HepG2 (cell line): Measurements from ENCODE around the gene IRF5. TPM values are rescaled to one million over a fixed set of nuclear protein-coding genes. Genes with fewer than 3 reads are reported as not detected.

Experiments
- ATAC-seq: fragments of 200-7000 bp; cut with Tn5 transposase; 3 replicates; pipeline ENCODE4 v1.9.1; 2020; ENCODE audit warnings: mild to moderate bottlenecking, moderate library complexity
- BruUV-seq: library from RNA; stranded (reverse); fragments of 400-500 nt; replicated peaks from 2 replicates; lab custom pipeline; 2021; lab: Mats Ljungman, UMichigan
- CTCF ChIA-PET: fragments of 300-600 bp; formaldehyde crosslinking; extraction: SDS; loops from one replicate; lab custom pipeline; 2021; ENCODE audit warnings: low total read pairs, inconsistent platforms, low intra/inter-chr PET ratio; lab: Yijun Ruan, JAX
- POLR2A ChIA-PET: fragments of 350-600 bp; sonication (Branson Sonifier 250); formaldehyde crosslinking; loops from one replicate; lab custom pipeline; 2020; ENCODE audit warnings: antibody characterized with exemption, inconsistent platforms; lab: Yijun Ruan, JAX
- DNase-seq: peaks from one replicate; pipeline ENCODE4 v3.0.0-alpha.2; 2015; ENCODE audit warnings: low spot score
- FAIRE-seq: peaks from 3 replicates; lab custom pipeline; 2011; peaks lifted over from hg19 to GRCh38; lab: Jason Lieb, UNC
- H2AFZ ChIP-seq: one replicate; pipeline ENCODE4 v1.6.1; 2011; ENCODE audit warnings: low read length, inconsistent platforms
- H3K27ac ChIP-seq: fragments of 300-600 bp; 3 replicates; pipeline ENCODE4 v1.8.0; 2011; ENCODE audit warnings: mixed run types, mild to moderate bottlenecking, mixed read lengths, low read length, inconsistent platforms; ENCODE audit not compliant: insufficient read depth; ENCODE audit errors: extremely low read length
- H3K27me3 ChIP-seq, 2 experiments: fragments of 200-600 bp in 1 of 2; 2 replicates in 1 of 2; 3 replicates in 1 of 2; pipeline versions ENCODE4 v1.6.0 to v1.8.0; 2011; ENCODE audit warnings: low read length in 2 of 2, mild to moderate bottlenecking in 2 of 2, moderate library complexity in 2 of 2, inconsistent platforms in 1 of 2; ENCODE audit not compliant: insufficient read depth in 2 of 2, control insufficient read depth in 1 of 2
- H3K36me3 ChIP-seq, 2 experiments: fragments of 200-600 bp in 1 of 2; replicated peaks in 1 of 2; 2 replicates in 1 of 2; 3 replicates in 1 of 2; pipeline versions ENCODE4 v1.5.1 to v1.8.0; 2011; ENCODE audit warnings: low read length in 2 of 2, inconsistent platforms in 1 of 2; ENCODE audit not compliant: insufficient read depth in 2 of 2, control insufficient read depth in 1 of 2
- H3K4me1 ChIP-seq: 2 replicates; pipeline ENCODE4 v1.5.1; 2012; ENCODE audit warnings: low read length, inconsistent platforms; ENCODE audit not compliant: insufficient read depth
- H3K4me2 ChIP-seq: 2 replicates; pipeline ENCODE4 v1.6.0; 2011; ENCODE audit warnings: low read depth, low read length, inconsistent platforms
- H3K4me3 ChIP-seq, 3 experiments: fragments of 200-600 bp in 1 of 3; sonication (generic), shearing (Covaris generic) in 1 of 3; replicated peaks in 1 of 3; 2 replicates each; pipeline ENCODE4 v1.5.1; 2011 to 2016; ENCODE audit warnings: low read length in 3 of 3, inconsistent platforms in 2 of 3, low read depth in 2 of 3, mild to moderate bottlenecking in 2 of 3, control low read depth in 1 of 3, mixed read lengths in 1 of 3; ENCODE audit not compliant: insufficient read depth in 1 of 3
- H3K79me2 ChIP-seq: one replicate; pipeline ENCODE4 v1.6.1; 2011; ENCODE audit warnings: low read length, inconsistent platforms; ENCODE audit not compliant: insufficient read depth
- H3K9ac ChIP-seq: 2 replicates; pipeline ENCODE4 v1.6.0; 2011; ENCODE audit warnings: mild to moderate bottlenecking, low read depth, low read length, inconsistent platforms; ENCODE audit not compliant: insufficient read depth
- H3K9me3 ChIP-seq: 2 replicates; pipeline ENCODE4 v1.5.1; 2012; ENCODE audit warnings: mild to moderate bottlenecking, low read length
- H4K20me1 ChIP-seq: 2 replicates; pipeline ENCODE4 v1.6.0; 2011; ENCODE audit warnings: inconsistent platforms, mild to moderate bottlenecking, low read length, moderate library complexity; ENCODE audit not compliant: insufficient read depth
- HNRNPL ChIP-seq: fragments of 200-400 bp; formaldehyde crosslinking; IDR thresholded peaks from 2 replicates; pipeline ENCODE4 v1.6.1; 2017; ENCODE audit warnings: mild to moderate bottlenecking, low read depth, low read length
- MTF2 ChIP-seq: sonication (generic); formaldehyde crosslinking; IDR thresholded peaks from 2 replicates; pipeline ENCODE4 v1.5.0; 2020; ENCODE audit warnings: missing genetic modification reagents, borderline replicate concordance
- NFE2 ChIP-seq: sonication (generic); formaldehyde crosslinking; IDR thresholded peaks from 2 replicates; pipeline ENCODE4 v1.4.0; 2020; ENCODE audit warnings: missing genetic modification reagents
- NR2C2 ChIP-seq: sonication (generic); formaldehyde crosslinking; IDR thresholded peaks from 2 replicates; pipeline ENCODE4 v1.4.0; 2020; ENCODE audit warnings: missing genetic modification reagents, mild to moderate bottlenecking, moderate library complexity, borderline replicate concordance
- PAF1 ChIP-seq: IDR thresholded peaks from 2 replicates; pipeline ENCODE4 v1.6.1; 2016; ENCODE audit warnings: missing genetic modification reagents, missing compliant biosample characterization
- PPARG ChIP-seq: conservative IDR thresholded peaks from 2 replicates; pipeline ENCODE4 v1.6.1; 2016; ENCODE audit warnings: missing biosample characterization, missing genetic modification reagents
- RBFOX2 ChIP-seq: fragments of 200-400 bp; formaldehyde crosslinking; IDR thresholded peaks from 2 replicates; pipeline ENCODE4 v1.6.1; 2017; ENCODE audit warnings: low read depth, mild to moderate bottlenecking, low read length
- REL ChIP-seq: sonication (generic); formaldehyde crosslinking; conservative IDR thresholded peaks from 2 replicates; pipeline ENCODE4 v1.8.0; 2022; ENCODE audit warnings: mild to moderate bottlenecking, missing genetic modification reagents, moderate library complexity
- SAP130 ChIP-seq: IDR thresholded peaks from 2 replicates; pipeline ENCODE4 v1.6.1; 2016; ENCODE audit warnings: low read depth
- THAP9 ChIP-seq: sonication (generic); formaldehyde crosslinking; IDR thresholded peaks from 2 replicates; pipeline ENCODE4; 2020; ENCODE audit warnings: missing genetic modification reagents, mild to moderate bottlenecking, borderline replicate concordance
- ZFP1 ChIP-seq: IDR thresholded peaks from 2 replicates; pipeline ENCODE4 v1.6.1; 2016
- ZNF552 ChIP-seq: sonication (generic); formaldehyde crosslinking; IDR thresholded peaks from 2 replicates; pipeline ENCODE4 v1.9.0; 2022; ENCODE audit warnings: missing genetic modification reagents, mild to moderate bottlenecking, borderline replicate concordance
- ZNF567 ChIP-seq: sonication (generic); formaldehyde crosslinking; IDR thresholded peaks from 2 replicates; pipeline ENCODE4 v1.8.1; 2023; ENCODE audit warnings: mild to moderate bottlenecking, missing genetic modification reagents, borderline replicate concordance
- ZSCAN21 ChIP-seq: sonication (generic); formaldehyde crosslinking; IDR thresholded peaks from 2 replicates; pipeline ENCODE4 v1.8.0; 2022; ENCODE audit warnings: mild to moderate bottlenecking, missing genetic modification reagents, moderate library complexity, borderline replicate concordance
- WGBS: methylation state at CpG from one replicate; pipeline ENCODE4 v1.1.6; 2017; ENCODE audit warnings: low lambda C conversion rate; 5-methylcytosine and 5-hydroxymethylcytosine counted together
- in situ Hi-C: cut with HindIII; loops from 2 replicates; pipeline ENCODE4 v1.10.0; 2017; ENCODE audit warnings: low pct_unique_long_range_greater_than_20kb; ENCODE audit not compliant: extremely low pct_ligation_motif_present
- intact Hi-C: fragments of 100-400 bp; cut with micrococcal nuclease; formaldehyde crosslinking; loops from one replicate; pipeline ENCODE4 v1.10.0; 2022; ENCODE audit not compliant: unreplicated experiment
- polyA plus RNA-seq, 8 experiments: library from polyadenylated mRNA; depleted of rRNA in 3 of 8; stranded (reverse) in 7 of 8; unstranded in 1 of 8; fragments of >200 nt; fragmentation: Illumina TruSeq in 4 of 8; extraction: Trizol in 4 of 8; gene quantifications; 2 replicates each; pipeline versions ENCODE4 v1.2.1 to v1.2.3, GENCODE V29; 2011 to 2016; ENCODE audit warnings: low read depth in 4 of 8, missing spikeins in 1 of 8, mixed read lengths in 1 of 8; ENCODE audit not compliant: insufficient read depth in 1 of 8
- total RNA-seq, 5 experiments: library from RNA; depleted of rRNA; stranded (reverse); fragments of >200 nt; fragmentation: Illumina TruSeq; extraction: Trizol; gene quantifications; 2 replicates each; pipeline ENCODE4 v1.2.3, GENCODE V29; 2016; ENCODE audit warnings: low read depth in 1 of 5
- TF ChIP-seq, protein P1 (sequence below): sonication (generic); formaldehyde crosslinking; IDR thresholded peaks from 2 replicates; pipeline ENCODE4 v1.5.1; 2020; ENCODE audit warnings: mild to moderate bottlenecking, missing genetic modification reagents

Gene IRF5
- total and polyA plus RNA-seq, 2 of the 13 experiments (the other 11 are each of a cell fraction or from before 2014, with no cell fraction given), result 2.0 to 2.9 TPM

DNA sequence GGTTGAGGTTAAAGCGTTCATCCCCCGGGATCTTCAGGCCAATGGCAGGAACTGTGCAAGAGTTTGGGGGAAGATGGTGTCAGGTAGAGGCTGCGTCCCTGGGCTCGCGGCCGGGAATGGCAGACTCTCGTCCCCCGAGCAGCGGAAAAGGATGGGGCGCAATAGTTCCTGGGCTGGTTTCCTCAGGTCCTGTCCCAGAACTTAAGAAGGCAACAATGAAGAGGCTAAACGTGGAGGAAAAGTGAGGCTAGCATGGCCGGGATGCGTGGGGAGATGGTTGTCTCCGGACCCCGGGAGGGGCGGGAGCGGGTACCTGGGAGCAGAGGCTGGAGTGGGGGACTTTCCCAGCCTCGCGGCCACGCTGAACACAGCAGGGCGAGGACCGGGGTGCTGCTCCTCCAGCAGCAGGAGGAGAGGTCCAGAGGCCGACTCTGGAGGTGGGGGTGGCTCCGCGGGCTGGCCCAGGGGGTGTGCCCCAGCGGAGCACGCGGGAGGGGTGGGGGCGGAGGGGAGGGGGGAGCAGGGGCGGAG, 882 bp downstream of the IRF5 start (continued):
- TF ChIP-seq REL (CRISPR knock-in tag), result no peak
- no peak for TF ChIP-seq PPARG (CRISPR knock-in tag)
- 0 out of 2 replicates have a peak, but pooled peaks have one; percentile 7 for TF ChIP-seq MTF2 (CRISPR knock-in tag)
- TF ChIP-seq ZNF567 (CRISPR knock-in tag), result 0 out of 2 replicates have a peak, but pooled peaks have one; percentile 33
- TF ChIP-seq ZNF552, result no peak

DNA sequence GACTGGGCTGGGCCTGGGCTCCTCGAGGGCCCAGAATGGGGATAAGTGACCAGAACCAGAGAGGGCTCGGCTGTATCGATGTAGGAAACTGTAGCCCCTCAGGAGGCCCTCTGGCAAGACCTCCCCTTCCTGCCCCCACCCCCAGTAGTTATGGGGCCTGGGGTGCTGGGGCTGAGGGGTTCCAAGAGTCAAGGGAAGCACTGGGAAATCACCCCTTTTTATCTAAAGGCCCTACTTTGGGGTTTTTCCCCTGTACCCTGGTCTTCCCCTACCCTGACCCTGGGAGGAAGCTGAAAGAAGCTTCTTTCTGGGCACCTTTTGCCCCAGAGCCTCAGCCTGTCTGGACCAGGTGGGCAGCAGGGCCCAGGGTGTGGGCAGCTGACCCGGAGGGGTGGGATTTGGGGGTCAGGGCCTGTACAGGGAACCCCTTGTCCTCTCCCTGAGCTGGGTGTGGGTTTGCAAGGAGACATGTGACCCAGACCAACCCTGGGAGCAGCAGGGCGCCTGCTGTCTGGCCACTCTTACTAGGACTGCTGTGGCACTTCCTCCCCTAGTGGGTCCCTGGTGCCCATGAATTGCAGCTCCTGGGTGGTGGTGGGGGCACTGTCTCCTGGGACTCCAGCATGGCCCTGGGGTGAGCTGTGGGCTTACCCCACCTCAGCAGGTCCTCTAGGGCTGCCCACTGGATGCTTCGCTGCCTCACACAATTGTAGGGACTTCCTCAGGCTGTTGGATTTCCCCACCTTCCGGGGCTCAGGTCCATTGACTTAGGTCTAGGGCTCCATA, 1.5 kb downstream of the IRF5 start:
- in situ Hi-C loops (no loop called here), intact Hi-C loops (no loop called here)
- BruUV-seq, result no TSS peak
- Histone ChIP-seq H3K4me1 (peaks cover 64% of the 10 kb centered on the region), H3K4me2 (peak overlapping the region; percentile 92), H3K36me3 (no peaks in the 10 kb centered on the region), H3K9me3 (no peaks in the 10 kb centered on the region), H3K79me2 (no peaks in the 10 kb centered on the region), H3K9ac (no peak overlapping the region), H3K27me3 (peaks cover 1 to 18% of the 10 kb centered on the region in 2 experiments; a peak in 4 of 5 replicates), H3K27ac (no peak overlapping the region), H3K4me3 (peak overlapping the region; percentile 20 to 75 (median 65); a peak in 4 of 6 replicates), H2AFZ (no peak overlapping the region), H4K20me1 (no peaks in the 10 kb centered on the region)
- FAIRE-seq, result no peak
- ChIA-PET POLR2A (no interaction called here), CTCF (no interaction called here)
- WGBS, result 0% methylated on average over 2 of the region's 7 CpGs
- no peak for DNase-seq
- ATAC-seq, result peak; percentile 55
- TF ChIP-seq ZSCAN21 (CRISPR knock-in tag) (peak; percentile 30; the same call in 1 of the 2 replicates), THAP9 (no peak), SAP130 (CRISPR knock-in tag) (peak; percentile 4; the same call in 1 of the 2 replicates), NR2C2 (no peak), NFE2 (CRISPR knock-in tag) (no peak), RBFOX2 (no peak), PAF1 (CRISPR knock-in tag) (no peak), ZFP1 (CRISPR knock-in tag) (no peak), HNRNPL (peak; percentile 55; the same call in 1 of the 2 replicates)
- TF ChIP-seq, protein P1, sequence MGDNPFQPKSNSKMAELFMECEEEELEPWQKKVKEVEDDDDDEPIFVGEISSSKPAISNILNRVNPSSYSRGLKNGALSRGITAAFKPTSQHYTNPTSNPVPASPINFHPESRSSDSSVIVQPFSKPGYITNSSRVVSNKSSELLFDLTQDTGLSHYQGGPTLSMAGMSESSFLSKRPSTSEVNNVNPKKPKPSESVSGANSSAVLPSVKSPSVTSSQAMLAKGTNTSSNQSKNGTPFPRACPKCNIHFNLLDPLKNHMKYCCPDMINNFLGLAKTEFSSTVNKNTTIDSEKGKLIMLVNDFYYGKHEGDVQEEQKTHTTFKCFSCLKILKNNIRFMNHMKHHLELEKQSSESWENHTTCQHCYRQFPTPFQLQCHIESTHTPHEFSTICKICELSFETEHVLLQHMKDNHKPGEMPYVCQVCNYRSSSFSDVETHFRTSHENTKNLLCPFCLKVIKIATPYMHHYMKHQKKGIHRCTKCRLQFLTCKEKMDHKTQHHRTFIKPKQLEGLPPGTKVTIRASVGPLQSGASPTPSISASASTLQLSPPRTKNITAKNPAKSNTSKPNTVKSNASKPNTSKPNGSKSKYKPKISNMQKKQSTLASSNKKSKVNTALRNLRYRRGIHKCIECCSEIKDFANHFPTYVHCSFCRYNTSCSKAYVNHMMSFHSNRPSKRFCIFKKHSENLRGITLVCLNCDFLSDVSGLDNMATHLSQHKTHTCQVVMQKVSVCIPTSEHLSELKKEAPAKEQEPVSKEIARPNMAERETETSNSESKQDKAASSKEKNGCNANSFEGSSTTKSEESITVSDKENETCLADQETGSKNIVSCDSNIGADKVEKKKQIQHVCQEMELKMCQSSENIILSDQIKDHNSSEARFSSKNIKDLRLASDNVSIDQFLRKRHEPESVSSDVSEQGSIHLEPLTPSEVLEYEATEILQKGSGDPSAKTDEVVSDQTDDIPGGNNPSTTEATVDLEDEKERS, result no peak
- TF ChIP-seq, all 625 proteins: peak for 3
